ENCODE results near the gene CENPX.
"Not testable (repeated sequence)": the region's sequence is repeated elsewhere in the genome, so short reads cannot be mapped to it uniquely, and the experiment has no call there.

Gene CENPX

DNA sequence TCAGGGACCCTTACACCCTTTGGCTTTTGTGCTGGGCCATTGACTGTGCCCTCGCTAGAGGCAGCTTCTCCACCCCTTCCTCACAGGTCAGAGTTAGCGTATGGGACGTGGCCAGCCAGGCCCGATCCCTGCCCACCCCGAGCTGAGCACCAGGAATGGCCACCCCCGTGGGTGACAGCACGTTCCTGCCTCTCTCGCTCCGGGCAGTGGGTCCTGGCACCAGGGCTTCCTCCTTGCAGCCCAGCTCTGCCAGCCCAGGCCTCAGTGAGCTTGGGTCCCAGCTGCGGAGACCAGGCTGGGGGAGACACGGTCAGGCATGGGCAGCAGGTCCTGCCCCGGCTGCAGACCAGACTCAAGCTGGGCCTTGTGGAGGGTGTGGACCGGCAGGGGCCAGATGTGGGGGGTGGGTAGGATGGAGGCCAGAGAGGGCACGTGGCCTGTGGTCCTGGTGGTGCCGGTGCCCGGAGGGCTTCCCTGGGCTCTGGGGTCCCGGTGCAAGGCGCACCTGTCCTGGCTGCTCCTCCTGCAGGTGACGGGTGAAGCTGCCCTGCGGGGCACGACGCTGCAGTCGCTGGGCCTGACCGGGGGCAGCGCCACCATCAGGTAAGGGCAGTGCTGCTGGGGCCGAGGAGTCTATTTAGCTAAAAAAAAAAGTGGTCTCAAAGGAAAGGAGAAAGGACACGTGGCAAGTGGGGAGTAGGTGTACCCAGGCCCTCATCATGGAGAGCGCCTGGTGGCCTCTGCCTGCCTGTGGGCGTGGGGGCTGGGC lies 27.0 kb downstream of the CENPX start:
- no peak for DNase-seq

DNA sequence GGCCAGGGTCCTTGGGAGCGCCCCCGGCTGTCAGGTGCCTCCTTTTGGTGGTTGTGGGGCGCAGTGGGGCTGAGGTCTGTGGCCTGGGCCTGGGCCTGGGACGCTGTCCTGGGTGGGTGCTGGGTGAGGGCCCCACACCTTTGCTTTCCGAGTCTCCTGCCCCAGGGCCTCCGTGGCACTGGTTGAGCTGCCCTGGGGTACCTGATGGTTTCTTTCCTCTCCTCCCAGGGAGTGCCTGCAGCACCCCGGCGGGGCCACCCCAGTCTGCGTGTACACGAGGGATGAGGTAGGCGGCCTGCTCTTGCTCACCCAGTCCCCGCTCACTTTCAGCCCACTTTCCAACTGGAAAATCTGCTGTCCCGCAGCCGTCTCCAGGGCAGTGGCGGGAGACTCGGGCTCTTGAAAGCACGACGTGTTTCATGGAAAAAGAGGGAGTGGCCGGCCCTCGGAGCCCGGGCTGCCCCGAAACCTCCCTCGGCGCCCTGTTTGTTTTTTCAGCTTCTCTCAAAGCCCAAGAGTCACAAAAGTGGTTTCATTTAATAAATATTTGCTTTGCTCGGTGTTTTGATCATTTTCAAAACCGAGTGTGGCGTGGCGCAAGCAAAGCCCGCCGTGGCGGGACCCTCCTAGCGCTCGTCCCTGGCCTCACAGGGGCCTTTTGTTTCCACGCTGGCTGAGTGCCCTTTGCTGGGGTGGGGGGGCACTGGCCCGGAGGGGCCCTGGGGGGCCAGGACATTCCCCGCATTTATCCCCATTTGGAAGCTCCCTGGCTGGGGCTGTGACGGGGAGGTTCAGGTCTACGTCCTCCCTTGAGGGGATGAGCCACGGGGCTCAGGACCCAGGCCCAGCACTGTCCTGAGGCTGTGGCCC lies 27.9 kb downstream of the CENPX start:
- no peak for DNase-seq

DNA sequence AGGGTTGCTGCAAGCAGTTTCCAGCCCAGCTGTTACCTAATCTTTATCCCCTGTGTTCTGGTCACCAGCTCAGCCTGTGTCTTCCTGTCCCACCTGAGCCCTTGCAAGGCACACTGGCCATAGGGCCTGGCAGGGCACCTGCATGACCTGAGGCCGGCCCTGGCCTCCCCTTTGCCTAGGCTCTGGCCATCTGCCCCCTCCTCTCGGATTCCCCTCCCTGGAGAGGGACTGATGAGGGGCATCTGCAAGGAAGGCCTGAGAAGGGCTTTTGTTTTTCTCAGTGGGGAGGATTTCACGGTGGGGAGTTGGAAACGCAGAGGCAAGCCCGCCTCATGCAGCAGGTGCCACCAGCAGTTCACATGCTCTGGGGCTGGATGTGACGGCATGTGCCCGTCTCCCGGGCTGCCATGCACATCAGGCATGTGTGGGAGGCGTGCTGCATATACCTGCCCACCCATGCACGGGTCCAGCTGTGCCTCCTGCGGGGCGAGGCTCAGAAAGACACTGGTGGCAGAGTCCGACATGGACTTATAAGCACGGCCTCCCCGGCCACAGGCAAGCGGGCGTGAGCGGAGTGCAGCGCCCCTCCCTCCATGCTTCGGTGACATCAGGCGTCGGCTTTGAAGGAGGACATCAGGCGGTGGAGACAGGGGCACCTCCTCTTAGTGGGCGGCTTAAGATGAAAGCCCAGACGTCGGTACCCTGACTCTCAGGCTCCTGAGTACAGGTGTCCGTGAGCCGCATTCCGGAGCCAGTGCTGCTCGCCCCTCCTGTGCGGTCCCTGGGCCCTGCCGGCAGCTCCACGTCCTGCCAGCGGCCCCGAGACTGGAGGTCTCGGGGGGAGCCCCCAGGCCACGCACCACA lies 28.7 kb downstream of the CENPX start:
- no peak for DNase-seq

DNA sequence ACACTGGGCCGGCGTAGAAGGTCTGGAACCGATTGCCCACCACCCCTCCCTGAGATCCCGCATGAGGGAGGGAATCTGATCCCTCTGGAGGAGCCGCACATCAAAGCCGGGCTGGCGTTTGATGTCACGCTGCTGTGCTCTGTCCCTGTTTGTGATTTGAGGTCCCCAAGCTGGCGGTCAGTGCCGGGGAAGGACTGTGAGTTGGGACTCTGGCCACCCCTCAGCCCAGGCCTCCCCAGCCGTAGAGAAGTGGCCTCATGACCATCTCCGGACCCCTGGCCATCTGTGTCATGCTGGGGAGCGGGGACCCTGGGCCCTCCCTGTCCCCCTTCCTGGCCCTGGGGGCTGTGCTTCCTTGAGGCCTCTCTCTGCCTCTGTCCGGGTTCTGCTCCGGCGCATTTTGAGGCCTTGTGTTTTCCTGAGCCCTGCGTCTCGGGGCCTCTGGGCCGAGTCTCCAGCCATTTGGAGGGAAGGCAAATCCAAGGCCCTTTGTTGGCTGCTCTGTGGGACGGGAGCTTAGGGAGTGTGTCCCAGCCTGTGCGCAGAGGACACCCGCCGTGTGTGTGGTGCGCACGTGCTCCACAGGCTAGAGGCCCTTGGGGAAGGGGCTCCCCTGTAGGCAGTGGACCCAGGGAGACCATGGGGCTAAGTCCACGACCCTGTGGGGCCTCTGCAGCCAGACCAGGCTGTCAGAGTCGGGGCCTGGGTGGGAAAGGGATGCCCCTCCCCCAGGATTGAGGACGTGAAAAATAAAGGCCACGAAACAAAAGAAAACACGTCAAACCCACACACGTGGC lies 30.2 kb downstream of the CENPX start:
- no peak for DNase-seq

DNA sequence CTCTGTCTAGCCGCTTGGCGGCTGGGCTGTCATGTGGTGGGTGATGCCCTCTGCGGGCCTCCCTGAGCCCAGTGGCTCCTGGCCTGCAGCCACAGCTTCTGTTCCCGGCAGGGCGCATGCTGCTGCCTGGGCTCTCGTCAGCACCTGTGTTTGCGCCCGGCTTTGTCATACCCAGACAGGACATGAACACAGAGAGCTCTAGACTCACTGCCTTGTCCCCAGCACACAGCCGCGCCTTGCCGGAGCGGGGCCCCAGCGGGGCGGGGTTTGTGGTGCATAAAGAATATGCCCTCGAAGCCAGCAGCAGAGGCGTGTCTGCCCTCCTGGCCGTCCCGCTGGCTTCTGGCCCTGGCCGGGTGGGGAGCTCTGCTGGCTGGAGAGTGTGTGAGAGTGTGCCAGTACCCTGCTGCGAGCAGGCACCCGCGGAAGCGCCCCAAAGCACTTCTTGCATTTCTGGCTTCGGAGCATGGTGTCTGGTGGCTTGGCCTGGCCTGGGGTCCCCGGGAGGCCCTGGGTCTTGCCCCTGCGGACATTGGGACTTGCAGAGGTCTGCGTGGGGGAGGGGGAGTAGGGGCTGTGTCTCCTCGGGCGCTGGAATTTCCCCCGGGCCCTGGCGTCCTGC lies 30.9 kb downstream of the CENPX start:
- DNase-seq = no peak

DNA sequence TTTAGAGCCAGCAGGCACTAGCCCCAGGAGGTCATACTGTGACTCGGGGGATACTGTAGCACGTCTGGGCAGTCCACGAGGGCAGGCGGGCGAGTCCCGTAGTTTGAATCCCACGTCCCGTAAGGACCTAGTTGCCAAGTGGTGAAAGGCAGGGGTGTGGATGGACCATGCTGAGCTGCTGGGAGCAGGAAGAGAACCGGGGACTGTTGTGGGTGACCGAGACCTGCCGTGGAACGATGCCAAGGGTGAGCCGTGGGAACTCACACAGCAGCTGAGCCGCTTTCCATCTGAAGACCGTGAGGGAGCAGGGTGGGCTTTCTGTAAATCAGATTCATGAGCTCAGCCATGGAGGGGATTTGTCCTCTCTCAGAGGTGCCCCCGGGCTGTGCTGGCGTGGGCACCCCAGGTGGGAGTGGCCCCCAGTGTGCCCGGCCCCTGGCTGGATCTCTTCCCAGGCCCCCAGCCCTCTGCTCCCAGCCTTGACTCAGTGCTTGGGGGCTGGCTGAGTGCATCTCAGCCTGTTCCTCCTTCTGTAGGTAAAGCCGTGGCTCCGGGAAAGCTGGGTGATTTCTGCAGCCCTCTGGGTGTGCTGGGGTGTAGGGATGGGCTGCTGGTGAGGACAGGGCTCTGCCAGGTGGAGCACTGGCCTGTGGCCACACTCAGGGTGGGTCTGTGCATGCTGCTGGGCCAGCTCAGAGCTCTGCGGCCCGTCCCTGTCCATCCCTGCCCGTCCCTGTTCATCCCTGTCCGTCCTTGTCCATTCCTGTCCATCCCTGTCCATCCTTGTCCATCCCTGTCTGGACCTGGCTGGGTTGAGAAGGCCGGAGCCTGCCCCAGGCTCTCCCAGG lies 31.6 kb downstream of the CENPX start:
- DNase-seq = no peak

DNA sequence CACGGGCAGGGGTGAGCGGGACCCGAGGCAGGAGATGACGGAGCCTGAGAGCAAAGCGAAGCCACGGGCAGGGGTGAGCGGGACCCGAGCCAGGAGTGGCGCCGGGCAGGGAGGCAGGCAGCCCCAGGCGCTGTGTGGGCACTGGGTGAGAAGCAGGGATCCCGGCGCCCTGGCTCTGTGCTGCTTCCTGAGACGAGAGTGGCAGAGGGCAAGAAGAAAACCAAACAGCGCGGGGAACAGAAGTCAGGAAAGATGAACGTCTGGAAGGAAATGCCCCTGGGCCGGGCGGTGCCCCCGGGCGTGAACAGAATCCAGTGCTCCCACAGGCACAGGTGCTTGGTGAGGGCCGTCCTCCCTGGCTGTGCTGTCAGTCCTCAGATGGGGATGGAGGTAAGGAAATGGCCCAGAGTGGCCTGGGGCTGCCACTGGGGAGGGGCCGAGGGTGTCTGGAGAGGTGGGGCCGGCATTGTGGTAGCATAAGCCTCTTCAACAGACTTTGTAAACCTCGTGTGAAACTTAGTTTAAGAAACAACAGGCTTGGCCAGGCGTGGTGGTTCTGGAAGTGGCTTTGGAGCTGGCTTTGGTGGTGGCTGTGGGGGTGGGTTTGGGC lies 35.4 kb downstream of the CENPX start:
- DNase-seq = no peak

DNA sequence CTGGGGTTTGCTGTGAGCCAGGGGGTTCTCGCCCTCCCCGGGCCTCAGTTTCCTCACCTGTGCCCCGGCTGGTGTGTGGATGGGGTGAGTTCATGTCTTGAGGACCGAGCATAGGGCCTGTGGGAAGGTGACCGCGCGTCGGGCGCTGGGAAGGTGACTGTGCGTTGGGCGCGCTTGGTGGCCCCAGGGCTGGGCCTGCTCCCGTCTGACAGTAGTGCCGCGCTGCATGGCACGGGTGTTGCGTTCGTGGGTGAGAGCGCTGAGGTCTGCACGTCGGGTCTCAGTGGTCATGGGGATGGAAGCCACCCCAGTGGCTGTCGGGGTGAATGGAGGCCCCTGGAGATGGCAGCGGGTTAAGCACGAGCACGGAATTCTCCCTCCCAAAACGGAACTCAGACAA lies 36.1 kb downstream of the CENPX start:
- DNase-seq = no peak

DNA sequence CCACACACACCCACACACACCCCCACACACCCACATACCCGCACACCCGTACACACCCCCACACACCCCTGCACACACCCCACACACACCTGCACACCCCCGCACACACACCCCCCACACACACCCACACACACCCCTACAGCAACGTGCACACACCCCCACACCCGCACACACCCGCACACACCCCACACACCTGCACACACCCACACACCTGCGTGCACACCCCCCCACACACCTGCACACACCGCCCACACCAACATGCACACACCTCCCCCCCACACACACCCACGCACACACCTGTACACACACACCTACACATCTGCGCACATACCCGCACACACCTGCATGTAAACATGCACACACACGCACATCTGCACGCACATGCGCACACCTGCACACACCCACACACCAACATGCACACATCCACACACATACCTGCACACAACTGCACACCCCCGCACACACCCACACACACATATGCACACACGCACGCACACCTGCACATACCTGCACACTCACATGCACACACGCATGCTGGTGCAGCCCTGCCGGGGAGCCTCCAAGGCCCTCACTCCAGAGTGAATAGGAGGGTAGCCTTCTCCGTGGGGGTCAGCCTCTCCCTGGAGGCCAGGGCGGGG lies 37.8 kb downstream of the CENPX start:
- no peak for DNase-seq

DNA sequence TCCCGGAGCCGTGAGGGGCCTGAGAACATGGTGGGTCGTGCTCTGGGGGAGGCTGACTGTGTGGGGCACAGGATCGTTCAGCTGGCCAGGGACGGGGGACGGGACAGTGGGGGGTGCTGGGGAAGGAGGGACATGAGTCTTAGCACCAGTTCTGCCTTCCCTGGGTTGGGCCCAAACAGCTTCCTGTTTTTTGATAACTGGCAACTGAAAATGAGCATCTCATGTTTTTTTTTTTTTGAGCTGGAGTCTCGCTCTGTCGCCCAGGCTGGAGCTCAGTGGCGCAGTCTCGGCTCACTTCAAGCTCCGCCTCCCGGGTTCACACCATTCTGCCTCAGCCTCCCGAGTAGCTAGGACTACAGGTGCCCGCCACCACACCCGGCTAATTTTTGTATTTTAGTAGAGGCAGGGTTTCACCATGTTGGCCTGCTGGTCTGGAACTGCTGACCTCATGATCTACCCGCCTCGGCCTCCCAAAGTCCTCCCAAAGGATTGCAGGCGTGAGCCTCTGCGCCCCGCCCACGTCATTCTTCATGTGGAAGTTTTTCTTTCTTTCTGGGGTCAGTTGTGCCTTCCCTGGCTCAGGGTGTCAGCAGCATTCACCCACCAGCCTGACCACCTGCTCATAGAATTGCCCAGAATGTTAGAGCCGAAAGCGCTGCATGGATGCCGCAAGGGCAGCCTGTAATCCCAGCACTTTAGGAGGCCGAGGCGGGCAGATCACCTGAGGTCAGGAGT lies 38.9 kb downstream of the CENPX start:
- DNase-seq = no peak

DNA sequence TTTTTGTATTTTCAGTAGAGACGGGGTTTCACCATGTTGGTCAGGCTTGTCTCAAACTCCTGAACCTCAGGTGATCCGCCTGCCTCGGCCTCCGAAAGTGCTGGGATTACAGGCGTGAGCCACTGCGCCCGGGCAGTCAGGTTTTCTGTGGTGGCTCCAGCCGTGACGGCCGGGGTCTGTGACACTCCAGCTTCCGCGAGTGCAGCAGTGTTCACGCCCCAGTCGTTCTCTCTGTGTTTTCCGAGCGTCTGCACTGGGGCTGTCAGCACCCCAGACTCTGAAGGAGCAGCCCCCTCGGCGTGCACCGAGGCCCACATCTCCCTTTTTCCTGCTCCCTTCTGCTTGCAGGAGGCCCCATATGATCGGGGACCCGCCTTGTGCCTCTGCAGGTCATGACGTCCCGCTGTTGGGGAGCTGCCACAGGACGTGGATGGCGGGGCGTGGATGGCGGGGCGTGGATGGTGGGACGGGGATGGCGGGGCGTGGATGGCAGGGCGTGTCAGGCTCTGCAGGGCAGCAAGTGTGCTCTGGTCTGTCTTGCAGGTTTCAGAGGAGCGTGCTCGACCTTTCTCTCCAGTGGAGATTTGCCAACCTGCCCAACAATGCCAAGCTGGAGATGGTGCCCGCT lies 39.6 kb downstream of the CENPX start:
- no peak for DNase-seq

DNA sequence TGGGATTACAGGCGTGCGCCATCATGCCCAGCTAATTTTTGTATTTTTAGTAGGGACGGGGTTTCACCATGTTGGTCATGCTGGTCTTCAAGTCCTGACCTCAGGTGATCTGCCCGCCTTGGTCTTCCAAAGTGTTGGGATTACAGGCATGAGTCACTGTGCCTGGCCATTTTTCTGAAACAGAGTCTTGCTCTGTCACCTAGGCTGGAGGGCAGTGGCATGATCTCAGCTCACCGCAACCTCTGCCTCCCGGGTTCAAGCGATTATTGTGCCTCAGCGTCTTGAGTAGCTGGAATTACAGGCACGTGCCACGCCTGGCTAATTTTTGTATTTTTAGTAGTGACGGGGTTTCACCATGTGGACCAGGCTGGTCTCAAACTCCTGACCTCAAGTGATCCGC lies 41.2 kb downstream of the CENPX start:
- DNase-seq = not testable (repeated sequence)

DNA sequence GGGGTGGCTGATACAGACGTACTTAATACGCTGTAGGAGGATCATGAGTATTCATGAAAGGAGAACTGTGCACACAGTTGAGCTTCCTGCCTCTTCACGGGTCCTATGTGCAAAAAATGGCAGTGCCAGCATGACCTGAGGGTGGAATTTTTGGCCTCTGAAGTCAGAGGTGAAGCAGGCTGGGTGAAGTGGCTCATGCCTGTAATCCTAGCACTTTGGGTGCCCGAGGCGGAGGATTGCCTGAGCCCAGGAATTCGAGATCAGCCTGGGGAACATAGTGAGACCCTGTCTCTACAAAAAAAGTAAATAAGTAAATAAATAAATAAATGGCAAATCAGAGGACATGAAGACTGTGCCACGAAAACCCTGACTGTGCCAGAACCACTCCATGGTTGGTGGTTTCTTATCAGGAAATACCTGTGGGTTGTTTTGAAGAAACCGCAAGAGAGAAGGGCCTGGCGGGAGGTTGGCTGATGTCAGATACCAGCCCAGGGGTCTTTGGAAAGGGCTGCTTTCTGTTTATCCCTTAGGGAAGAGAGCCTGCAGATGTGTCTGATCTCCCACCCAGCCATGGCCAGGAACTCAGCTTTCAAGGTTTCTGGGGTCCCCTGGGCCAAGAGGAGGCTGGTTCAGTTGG lies 41.9 kb downstream of the CENPX start:
- no peak for DNase-seq

DNA sequence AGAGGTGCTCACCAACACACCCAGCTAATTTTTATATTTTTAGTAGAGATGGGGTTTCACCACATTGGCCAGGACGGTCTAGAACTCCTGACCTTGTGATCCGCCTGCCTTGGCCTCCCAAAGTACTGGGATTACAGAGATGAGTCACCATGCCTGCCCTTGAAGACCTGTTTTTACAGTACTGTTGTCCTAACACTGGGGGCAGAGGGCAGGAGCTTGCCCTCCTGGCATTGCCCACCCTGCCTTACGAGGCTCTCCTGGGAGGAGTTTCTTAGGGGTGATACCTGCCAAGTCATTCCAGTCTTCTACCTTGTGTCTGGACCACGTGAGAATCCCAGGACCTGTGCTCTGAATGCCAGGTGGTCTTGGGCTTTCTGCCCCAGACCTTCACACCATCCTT lies 42.6 kb downstream of the CENPX start:
- DNase-seq = no peak

DNA sequence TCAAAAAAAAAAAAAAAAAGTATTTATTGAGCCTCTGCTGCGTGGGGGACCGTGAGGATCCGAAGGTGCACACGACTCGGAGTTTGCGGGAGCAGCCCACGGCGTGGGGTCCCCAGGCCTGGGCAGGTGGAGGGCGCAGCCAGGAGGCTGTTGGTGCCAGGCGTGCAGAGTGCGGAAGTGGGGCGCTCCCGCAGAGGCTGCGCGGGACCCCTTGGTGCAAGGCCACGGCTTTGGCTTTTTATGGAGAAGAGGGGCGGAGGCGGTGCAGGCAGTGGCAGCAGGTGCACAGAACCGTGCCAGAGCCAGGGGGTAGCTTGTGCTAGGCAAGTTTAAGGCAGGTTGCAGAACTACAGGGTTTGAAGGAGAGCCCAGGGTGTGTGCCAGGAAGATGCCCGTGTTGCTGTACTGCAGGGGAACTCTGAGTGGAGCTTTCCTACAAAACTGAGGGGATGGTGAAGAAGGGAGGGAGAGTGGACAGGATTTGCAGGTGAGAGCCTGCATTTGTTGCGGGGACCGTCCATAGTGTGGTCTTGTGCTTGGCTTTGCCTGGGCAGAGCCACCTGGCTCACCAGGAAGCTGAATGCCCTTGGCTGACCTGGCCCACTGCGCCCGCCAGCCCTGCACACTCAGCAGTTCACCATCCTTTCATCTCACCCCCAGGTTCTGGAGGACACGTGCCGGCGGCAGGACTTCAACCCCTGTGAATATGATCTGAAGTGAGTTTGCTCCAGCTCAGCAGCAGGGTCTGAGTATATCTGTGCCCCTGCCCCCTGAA lies 44.0 kb downstream of the CENPX start:
- DNase-seq = no peak

DNA sequence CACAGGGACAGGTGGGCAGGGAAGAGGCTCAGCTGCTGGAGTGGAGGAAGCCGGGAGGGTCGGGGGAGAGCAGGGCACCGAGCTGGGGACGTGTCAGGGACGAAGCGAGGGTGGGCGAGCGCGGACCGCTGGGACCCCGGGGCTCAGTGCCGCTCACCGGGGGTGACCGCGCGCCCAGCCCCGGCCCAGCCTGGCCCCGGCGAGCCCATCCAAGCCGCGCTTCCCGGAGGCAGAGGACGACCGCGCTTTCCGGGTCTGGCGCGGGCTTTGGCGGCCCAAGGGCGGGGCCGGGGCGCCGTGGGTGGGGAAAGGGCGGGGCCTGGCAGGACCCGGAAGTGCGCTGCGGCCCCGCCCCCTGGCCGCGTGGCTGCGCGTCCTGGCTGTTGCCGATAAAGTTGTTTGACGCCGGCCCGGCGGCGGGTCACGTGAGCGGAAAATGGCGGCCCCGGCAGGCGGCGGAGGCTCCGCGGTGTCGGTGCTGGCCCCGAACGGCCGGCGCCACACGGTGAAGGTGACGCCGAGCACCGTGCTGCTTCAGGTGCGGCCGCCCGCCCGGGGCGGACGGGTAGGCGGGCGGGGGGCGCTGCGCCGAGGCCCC lies 45.4 kb downstream of the CENPX start, which contains the start of gene ASPSCR1:
ASPSCR1 (plus strand) TSS at position 419 of the 598 bp plus-strand sequence; CDS start at position 437, 18 bp downstream.
- peak; percentile 76 for DNase-seq
